ENCODE data around the gene PCSK5. TPM values are rescaled to one million over a fixed set of nuclear protein-coding genes. Genes with fewer than 3 reads are reported as not detected.
"Not testable (repeated sequence)": the region's sequence is repeated elsewhere in the genome, so short reads cannot be mapped to it uniquely, and the experiment has no call there.

PCSK5 gene
- total RNA-seq, 6 experiments from 2014 or later: 1.4 to 5.8 (median 3.5) TPM

- no peaks in the 10 kb centered on the region for H3K4me1 ChIP-seq
- no peak overlapping the region for H3K4me3 ChIP-seq
- no peaks in the 10 kb centered on the region for H3K36me3 ChIP-seq
- H3K9me3 ChIP-seq: no peaks in the 10 kb centered on the region
- DNase-seq (no peak), ATAC-seq (no peak)
- intact Hi-C loops (cut with DNase I): no loop called here
- H3K27ac ChIP-seq: no peak overlapping the region
- no peak for TF ChIP-seq POLR2A (IDR thresholded peaks at IDR 0.05)
- TF ChIP-seq CTCF (IDR thresholded peaks at IDR 0.05): no peak
- H3K27me3 ChIP-seq: no peaks in the 10 kb centered on the region
- 77% methylated on average over 3 of the region's 3 CpGs for whole genome bisulfite sequencing (ENCODE audit: insufficient coverage, low coverage, low lambda C conversion rate, missing lambda C conversion rate)
Observed at GRCh38 chr9:76044266-76044819, 153.9 kb downstream of the PCSK5 start.

GRCh38 chr9:76045221-76045620 is 154.7 kb downstream of the PCSK5 start:
- Histone ChIP-seq H3K27me3 (no peaks in the 10 kb centered on the region), H3K36me3 (no peaks in the 10 kb centered on the region), H3K27ac (no peak overlapping the region), H3K9me3 (no peaks in the 10 kb centered on the region), H3K4me3 (no peak overlapping the region), H3K4me1 (no peaks in the 10 kb centered on the region)
- ATAC-seq (no peak), DNase-seq (no peak)
- TF ChIP-seq POLR2A (IDR thresholded peaks at IDR 0.05) (no peak), CTCF (IDR thresholded peaks at IDR 0.05) (no peak)
- intact Hi-C loops (cut with DNase I): no loop called here
- 49% methylated on average over 2 of the region's 2 CpGs for WGBS (ENCODE audit: insufficient coverage, low coverage, low lambda C conversion rate, missing lambda C conversion rate)

GRCh38 chr9:76049341-76049740 is 158.9 kb downstream of the PCSK5 start:
- Histone ChIP-seq H3K9me3 (no peaks in the 10 kb centered on the region), H3K4me1 (no peaks in the 10 kb centered on the region), H3K27me3 (no peaks in the 10 kb centered on the region), H3K4me3 (no peak overlapping the region), H3K36me3 (no peaks in the 10 kb centered on the region), H3K27ac (no peak overlapping the region)
- ATAC-seq (no peak), DNase-seq (no peak)
- intact Hi-C loops (cut with DNase I): no loop called here
- WGBS (ENCODE audit: insufficient coverage, low coverage, low lambda C conversion rate, missing lambda C conversion rate): 49% methylated on average over 2 of the region's 2 CpGs
- TF ChIP-seq POLR2A (IDR thresholded peaks at IDR 0.05): no peak
- TF ChIP-seq CTCF (IDR thresholded peaks at IDR 0.05): no peak

- 82% methylated on average over 4 of the region's 11 CpGs for WGBS (ENCODE audit: insufficient coverage, low coverage, low lambda C conversion rate, missing lambda C conversion rate)
- DNase-seq (no peak), ATAC-seq (no peak)
- TF ChIP-seq CTCF (IDR thresholded peaks at IDR 0.05) (no peak), POLR2A (IDR thresholded peaks at IDR 0.05) (no peak)
- Histone ChIP-seq H3K9me3 (no peaks in the 10 kb centered on the region), H3K36me3 (no peaks in the 10 kb centered on the region), H3K27ac (no peak overlapping the region), H3K4me1 (no peaks in the 10 kb centered on the region), H3K27me3 (no peaks in the 10 kb centered on the region), H3K4me3 (no peak overlapping the region)
- intact Hi-C loops (cut with DNase I): no loop called here
Observed at GRCh38 chr9:76067696-76068095, 177.2 kb downstream of the PCSK5 start.

- DNase-seq: no peak
- Histone ChIP-seq H3K27me3 (no peaks in the 10 kb centered on the region), H3K27ac (no peak overlapping the region), H3K4me1 (no peaks in the 10 kb centered on the region), H3K9me3 (no peaks in the 10 kb centered on the region), H3K36me3 (no peaks in the 10 kb centered on the region), H3K4me3 (no peak overlapping the region)
- TF ChIP-seq CTCF (IDR thresholded peaks at IDR 0.05) (no peak), POLR2A (IDR thresholded peaks at IDR 0.05) (no peak)
- intact Hi-C loops (cut with DNase I): no loop called here
- no peak for ATAC-seq
Observed at GRCh38 chr9:76077537-76077936, 187.1 kb downstream of the PCSK5 start.

- H3K27me3 ChIP-seq; DNase-seq; H3K4me1 ChIP-seq; H3K36me3 ChIP-seq; intact Hi-C loops (cut with DNase I); H3K27ac ChIP-seq; H3K9me3 ChIP-seq; ATAC-seq; H3K4me3 ChIP-seq: not testable (repeated sequence)
- WGBS (ENCODE audit: insufficient coverage, low coverage, low lambda C conversion rate, missing lambda C conversion rate): 89% methylated on average over 5 of the region's 5 CpGs
Observed at GRCh38 chr9:76081281-76081680, 190.8 kb downstream of the PCSK5 start.

Measured in right lobe of liver (tissue), 6 donors.